OCI-LY1 (cell line): ENCODE results near the gene CELF4.

ENCODE experiments used
- H2AFZ ChIP-seq: fragments of 200-600 bp; sonication (generic), shearing (Covaris generic); 2 replicates; pipeline ENCODE4 v1.6.0; 2014; ENCODE audit warnings: antibody characterized with exemption, mild to moderate bottlenecking, low read length
- H3F3A ChIP-seq: fragments of 200-600 bp; sonication (generic), shearing (Covaris generic); 2 replicates; pipeline ENCODE4 v1.6.0; 2014; ENCODE audit warnings: mild to moderate bottlenecking, antibody characterized with exemption, low read length, moderate library complexity; ENCODE audit not compliant: insufficient read depth
- H3K27ac ChIP-seq: fragments of 200-600 bp; sonication (generic); 2 replicates; pipeline ENCODE4 v1.5.1; 2014; ENCODE audit warnings: low read length, mixed run types, mild to moderate bottlenecking, low read depth; ENCODE audit not compliant: poor library complexity, severe bottlenecking
- H3K27me3 ChIP-seq: fragments of 200-600 bp; sonication (generic); 2 replicates; pipeline ENCODE4 v1.6.0; 2014; ENCODE audit warnings: antibody characterized with exemption, mild to moderate bottlenecking, low read length, moderate library complexity; ENCODE audit not compliant: insufficient read depth
- H3K36me3 ChIP-seq: fragments of 200-600 bp; sonication (generic); 2 replicates; pipeline ENCODE4 v1.6.1; 2014; ENCODE audit warnings: mild to moderate bottlenecking, antibody characterized with exemption, low read length, moderate library complexity, mixed read lengths; ENCODE audit not compliant: insufficient read depth
- H3K4me1 ChIP-seq: fragments of 200-600 bp; sonication (generic); 2 replicates; pipeline ENCODE4 v1.5.1; 2014; ENCODE audit warnings: mild to moderate bottlenecking, low read length, moderate library complexity; ENCODE audit not compliant: insufficient read depth, severe bottlenecking
- H3K4me2 ChIP-seq: fragments of 200-600 bp; sonication (generic), shearing (Covaris generic); 2 replicates; pipeline ENCODE4 v1.6.1; 2014; ENCODE audit warnings: low read length
- H3K4me3 ChIP-seq: fragments of 200-600 bp; sonication (generic); 2 replicates; pipeline ENCODE4 v1.5.1; 2014; ENCODE audit warnings: low read length, low read depth, mild to moderate bottlenecking, mixed read lengths; ENCODE audit not compliant: poor library complexity, severe bottlenecking
- H3K79me2 ChIP-seq: fragments of 200-600 bp; shearing (Covaris generic); 2 replicates; pipeline ENCODE4 v1.6.1; 2016; ENCODE audit warnings: mixed run types, low read length, mixed read lengths; ENCODE audit not compliant: insufficient read depth
- H3K9ac ChIP-seq: fragments of 200-600 bp; sonication (generic), shearing (Covaris generic); 2 replicates; pipeline ENCODE4 v1.6.1; 2014; ENCODE audit warnings: mild to moderate bottlenecking, low read length, mixed read lengths
- H3K9me2 ChIP-seq: fragments of 200-600 bp; sonication (generic), shearing (Covaris generic); 2 replicates; pipeline ENCODE4 v1.6.1; 2014; ENCODE audit warnings: low read depth, mild to moderate bottlenecking, low read length, mixed read lengths
- H3K9me3 ChIP-seq: fragments of 200-600 bp; shearing (Covaris generic); 2 replicates; pipeline ENCODE4 v1.6.1; 2014; ENCODE audit warnings: low read length, mixed read lengths
- H4K20me1 ChIP-seq: fragments of 200-600 bp; sonication (generic), shearing (Covaris generic); 2 replicates; pipeline ENCODE4 v1.6.0; 2016; ENCODE audit warnings: mild to moderate bottlenecking, low read length; ENCODE audit not compliant: insufficient read depth
- CTCF ChIP-seq: fragments of 200-600 bp; sonication (generic), shearing (Covaris generic); IDR thresholded peaks from 2 replicates; pipeline ENCODE4 v1.5.1; 2017; ENCODE audit warnings: mild to moderate bottlenecking, antibody characterized with exemption, low read length, moderate library complexity, mixed read lengths
- EZH2 ChIP-seq: fragments of 200-600 bp; sonication (generic), shearing (Covaris generic); IDR thresholded peaks from 2 replicates; pipeline ENCODE4 v1.8.0; 2017; ENCODE audit warnings: borderline replicate concordance, mixed run types, mild to moderate bottlenecking, antibody characterized with exemption, low read length, moderate library complexity, mixed read lengths

CELF4 gene

GRCh38 chr18:37516361-37516853 is 49.2 kb downstream of the CELF4 start:
- no peaks in the 10 kb centered on the region for H3F3A ChIP-seq
- H3K27me3 ChIP-seq = no peaks in the 10 kb centered on the region; the same call in 1 of the 2 replicates
- no peak overlapping the region for H3K4me2 ChIP-seq
- H3K9me2 ChIP-seq = no peaks in the 10 kb centered on the region
- no peaks in the 10 kb centered on the region for H3K4me1 ChIP-seq
- no peak overlapping the region for H2AFZ ChIP-seq
- H3K4me3 ChIP-seq = no peak overlapping the region
- no peak overlapping the region for H3K9ac ChIP-seq
- TF ChIP-seq EZH2 = no peak
- no peaks in the 10 kb centered on the region for H4K20me1 ChIP-seq
- no peaks in the 10 kb centered on the region for H3K36me3 ChIP-seq
- H3K27ac ChIP-seq = no peak overlapping the region
- no peaks in the 10 kb centered on the region for H3K79me2 ChIP-seq
- no peaks in the 10 kb centered on the region for H3K9me3 ChIP-seq

- Histone ChIP-seq H3K36me3 (no peaks in the 10 kb centered on the region), H3K4me2 (no peak overlapping the region), H3K27me3 (peaks cover 3% of the 10 kb centered on the region; the same call in 1 of the 2 replicates), H3K9ac (no peak overlapping the region), H3K4me3 (no peak overlapping the region), H2AFZ (no peak overlapping the region), H3K79me2 (no peaks in the 10 kb centered on the region), H3K4me1 (no peaks in the 10 kb centered on the region), H4K20me1 (no peaks in the 10 kb centered on the region), H3K27ac (no peak overlapping the region), H3F3A (no peaks in the 10 kb centered on the region), H3K9me3 (no peaks in the 10 kb centered on the region), H3K9me2 (no peaks in the 10 kb centered on the region)
- no peak for TF ChIP-seq EZH2
- no peak for TF ChIP-seq CTCF
Measured at GRCh38 chr18:37514953-37515352, 50.6 kb downstream of the CELF4 start.

GRCh38 chr18:37512400-37512799 is 53.2 kb downstream of the CELF4 start:
- Histone ChIP-seq H3K79me2 (no peaks in the 10 kb centered on the region), H3K27ac (no peak overlapping the region), H3K4me3 (no peak overlapping the region), H3K9ac (no peak overlapping the region), H3K36me3 (no peaks in the 10 kb centered on the region), H3K9me2 (no peaks in the 10 kb centered on the region), H3K4me1 (no peaks in the 10 kb centered on the region), H3K4me2 (no peak overlapping the region), H3K27me3 (0 out of 2 replicates have a peak, but pooled peaks cover 3% of the 10 kb centered on the region), H3F3A (no peaks in the 10 kb centered on the region), H3K9me3 (no peaks in the 10 kb centered on the region), H2AFZ (no peak overlapping the region), H4K20me1 (no peaks in the 10 kb centered on the region)
- TF ChIP-seq CTCF (no peak), EZH2 (no peak)

GRCh38 chr18:37511721-37512298 is 53.8 kb downstream of the CELF4 start:
- TF ChIP-seq CTCF (no peak), EZH2 (no peak)
- H3F3A ChIP-seq = no peaks in the 10 kb centered on the region
- H2AFZ ChIP-seq = no peak overlapping the region
- no peak overlapping the region for H3K4me3 ChIP-seq
- no peaks in the 10 kb centered on the region for H3K79me2 ChIP-seq
- H3K9me2 ChIP-seq = no peaks in the 10 kb centered on the region
- H3K4me1 ChIP-seq = no peaks in the 10 kb centered on the region
- H4K20me1 ChIP-seq = no peaks in the 10 kb centered on the region
- H3K27me3 ChIP-seq = 0 out of 2 replicates have a peak, but pooled peaks cover 3% of the 10 kb centered on the region
- no peaks in the 10 kb centered on the region for H3K36me3 ChIP-seq
- no peak overlapping the region for H3K4me2 ChIP-seq
- H3K9me3 ChIP-seq = no peaks in the 10 kb centered on the region
- H3K27ac ChIP-seq = no peak overlapping the region
- H3K9ac ChIP-seq = no peak overlapping the region
